ENCODE results near the gene MKLN1.
"Not testable (repeated sequence)": the region's sequence is repeated elsewhere in the genome, so short reads cannot be mapped to it uniquely, and the experiment has no call there.

MKLN1 gene

DNA sequence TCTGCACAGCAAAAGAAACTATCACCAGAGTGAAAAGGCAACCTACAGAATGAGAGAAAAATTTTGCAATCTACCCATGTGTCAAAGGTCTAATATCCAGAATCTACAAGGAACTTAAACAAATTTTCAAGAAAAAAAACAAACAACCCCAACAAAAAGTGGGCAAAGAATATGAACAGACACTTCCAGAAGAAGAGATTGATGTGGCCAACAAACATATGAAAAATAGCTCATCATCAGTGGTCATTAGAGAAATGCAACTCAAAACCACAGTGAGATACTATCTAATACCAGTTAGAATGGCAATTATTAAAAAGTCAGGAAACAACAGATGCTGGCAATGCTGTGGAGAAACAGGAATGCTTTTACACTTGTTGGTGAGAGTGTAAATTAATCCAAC, 7.1 kb upstream of the MKLN1 start:
- no peak for DNase-seq

DNA sequence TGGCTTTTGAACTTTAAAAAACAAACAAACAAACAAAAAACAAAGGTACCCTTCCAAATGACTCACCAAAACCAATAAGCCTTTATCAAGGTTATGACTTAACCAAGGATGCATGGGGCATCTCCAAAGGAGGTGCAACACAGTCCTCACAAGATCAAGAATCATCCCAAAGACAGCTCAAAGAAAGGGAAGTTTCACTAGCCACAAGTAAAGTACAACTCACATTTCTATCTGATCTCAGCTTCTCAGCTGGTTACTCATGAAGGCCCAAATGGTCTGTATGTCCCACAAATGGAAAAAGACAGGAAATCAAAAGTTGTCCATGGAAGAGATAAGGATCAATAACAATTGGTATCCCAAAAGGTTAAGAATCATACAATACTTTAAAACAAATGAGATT, 6.0 kb upstream of the MKLN1 start:
- DNase-seq, result no peak

DNA sequence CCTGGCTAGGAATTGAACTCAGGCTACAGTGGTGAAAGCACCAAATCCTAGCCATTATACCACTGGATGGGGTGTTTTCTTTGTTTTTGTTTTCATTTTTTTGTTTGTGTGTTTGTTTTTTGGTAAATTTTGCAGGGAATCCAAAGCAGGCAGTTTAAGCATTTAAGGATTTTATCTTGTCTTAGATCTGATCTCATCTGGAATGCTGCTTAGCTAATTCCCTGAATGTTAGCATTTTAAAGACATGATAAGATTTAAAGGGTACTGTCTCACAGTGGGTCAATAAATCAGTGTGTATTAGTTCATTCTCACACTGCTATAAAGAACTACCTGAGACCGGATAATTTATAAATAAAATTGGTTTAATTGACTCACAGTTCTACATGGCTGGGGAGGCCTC, 5.6 kb upstream of the MKLN1 start:
- no peak for DNase-seq

DNA sequence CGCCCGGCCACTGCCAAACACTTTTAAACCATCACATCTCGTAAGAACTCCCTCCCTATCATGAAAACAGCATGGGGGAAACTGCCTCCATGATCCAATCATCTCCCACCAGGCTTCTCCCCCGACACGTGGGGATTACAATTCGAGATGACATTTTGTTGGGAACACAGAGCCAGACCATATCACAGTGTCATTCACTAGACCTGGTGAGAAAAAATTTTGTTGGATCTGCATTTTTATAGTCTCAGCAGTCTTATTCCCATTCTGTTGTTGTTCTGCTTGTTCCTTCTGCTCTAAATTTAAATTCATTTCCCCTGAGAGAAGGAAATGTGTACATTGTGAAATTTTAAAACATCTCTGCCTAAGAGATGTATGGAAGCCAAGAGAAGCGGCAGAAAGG, 4.8 kb upstream of the MKLN1 start:
- no peak for DNase-seq

DNA sequence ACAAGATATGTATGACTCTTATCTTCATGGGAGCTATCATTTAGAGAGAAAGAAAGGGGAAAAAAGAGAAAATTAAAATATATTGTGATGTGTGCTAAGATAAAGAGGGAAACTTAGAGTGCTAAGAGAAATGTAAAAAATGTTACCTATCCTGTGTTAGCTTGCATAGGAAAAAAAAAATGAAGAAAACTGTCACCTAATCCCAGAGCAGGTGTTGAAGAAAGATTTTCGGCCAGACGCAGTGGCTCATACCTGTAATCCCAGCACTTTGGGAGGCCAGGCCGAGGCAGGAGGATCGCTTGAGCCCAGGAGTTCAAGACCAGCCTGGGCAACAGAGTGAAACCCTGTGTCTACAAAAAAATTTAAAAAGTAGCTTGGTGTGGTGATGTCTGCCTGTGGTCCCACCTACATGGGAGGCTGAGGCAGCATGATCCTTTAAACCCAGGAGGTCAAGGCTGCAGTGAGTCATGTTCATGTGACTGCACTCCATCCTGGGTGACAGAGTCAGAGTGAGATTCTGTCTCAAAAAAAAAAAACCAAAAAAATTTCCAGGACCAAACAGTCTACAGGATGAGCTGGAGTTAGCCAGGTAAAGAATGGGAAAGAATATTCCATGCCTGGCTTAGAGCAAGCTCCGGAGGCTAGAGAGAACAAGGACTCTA, 2.4 kb upstream of the MKLN1 start:
- no peak for DNase-seq

DNA sequence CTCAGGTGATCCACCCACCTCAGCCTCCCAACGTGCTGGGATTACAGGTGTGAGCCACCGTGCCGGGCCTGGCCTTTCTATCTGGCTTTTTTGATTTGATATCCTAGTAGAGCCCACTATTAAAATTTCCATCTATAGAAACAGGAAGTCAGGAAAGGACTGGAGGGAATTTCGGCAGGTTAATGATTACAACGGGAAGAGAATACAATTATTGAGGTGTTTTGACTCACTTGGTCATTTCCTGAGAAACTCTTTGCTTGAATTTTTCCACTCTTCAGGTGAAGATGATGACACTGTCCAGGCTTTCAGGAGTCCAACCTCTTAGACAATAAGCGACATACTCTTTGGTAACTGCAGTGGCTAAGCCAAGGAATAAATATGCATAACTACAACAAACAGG, 1.1 kb upstream of the MKLN1 start:
- no peak for DNase-seq

DNA sequence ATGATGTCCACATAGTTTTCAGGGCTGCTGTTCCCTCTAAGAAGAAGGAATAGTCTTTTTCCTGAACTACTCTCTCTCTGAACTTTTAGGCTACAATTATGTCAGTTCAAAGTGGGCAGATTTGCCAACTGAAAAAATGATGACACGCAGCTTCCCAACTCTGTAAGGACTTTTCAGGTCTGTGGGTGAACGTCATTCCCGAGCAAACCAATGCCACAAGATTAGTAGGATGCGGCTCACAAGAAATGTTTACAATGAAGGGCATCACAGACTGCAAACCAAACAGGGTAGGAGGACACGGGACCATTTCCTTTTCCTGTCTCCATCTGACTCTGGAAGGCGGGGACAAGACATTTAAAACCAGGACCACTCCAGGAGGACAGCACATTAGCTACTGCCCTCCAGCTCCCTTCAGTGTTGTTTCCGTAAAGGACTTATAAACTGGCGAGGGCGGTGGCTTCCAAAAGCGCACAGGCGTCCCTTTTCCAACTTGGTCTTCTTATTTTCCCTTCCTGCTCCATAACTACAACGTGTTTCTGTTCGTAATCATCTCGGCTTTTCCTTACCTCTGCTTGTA, 539 bp upstream of the MKLN1 start:
- no peak for DNase-seq

DNA sequence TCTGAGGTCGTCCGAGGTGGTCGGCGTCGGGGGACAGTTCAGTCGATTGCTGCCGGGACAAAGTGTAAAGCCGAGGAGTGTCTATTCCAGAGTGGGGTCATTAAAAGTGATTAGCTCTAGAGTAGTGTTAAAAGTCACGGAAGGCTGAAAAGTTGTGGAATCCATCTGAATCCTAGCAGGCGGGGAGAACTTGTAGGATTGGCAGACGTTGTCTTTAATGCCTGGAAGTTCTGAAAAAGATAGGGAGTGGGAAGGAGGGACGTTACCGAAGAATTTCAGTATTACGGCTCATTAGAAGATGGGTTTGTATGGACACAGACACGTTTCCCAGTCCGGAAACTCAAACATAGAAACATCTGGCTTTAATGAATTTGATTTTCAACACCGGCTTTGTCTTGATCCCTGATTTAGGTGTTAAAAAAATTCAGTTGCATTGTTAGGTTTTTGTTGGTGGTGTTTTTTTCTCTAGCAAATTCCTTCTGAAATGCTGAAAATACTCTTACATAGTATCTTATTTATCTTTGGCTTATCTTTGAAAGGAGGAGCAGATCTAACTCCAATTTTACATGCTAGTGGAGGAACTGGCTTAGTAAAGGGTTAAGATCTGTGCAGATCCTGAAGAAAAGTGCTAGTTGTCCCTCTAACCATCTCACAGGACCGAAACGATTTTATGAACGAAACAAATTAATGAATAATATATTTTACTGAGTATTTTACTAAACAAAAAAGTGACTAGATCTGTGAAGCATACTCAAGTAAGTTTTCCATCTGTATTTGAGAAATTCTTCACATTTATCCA, 900 bp downstream of the MKLN1 start:
- no peak for DNase-seq

DNA sequence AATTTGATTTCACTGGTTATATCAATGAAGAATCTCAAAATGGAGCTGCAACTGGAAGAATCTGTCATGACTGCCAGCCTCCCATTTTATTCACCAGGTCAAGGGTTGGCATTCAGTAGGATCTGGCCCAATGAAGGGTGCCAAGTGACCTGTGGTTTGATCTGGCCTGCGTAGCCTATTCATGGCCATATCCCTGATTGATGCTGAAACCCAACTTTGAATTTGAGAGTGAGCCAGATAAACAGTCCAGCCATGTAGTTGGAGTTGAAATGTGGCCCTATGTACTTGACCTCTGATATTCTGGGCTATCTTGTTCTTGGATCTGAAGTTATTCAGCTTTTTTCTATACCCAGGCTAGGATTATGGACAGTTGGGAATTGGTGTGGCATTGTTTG, 1.5 kb downstream of the MKLN1 start:
- peak; percentile 15 for DNase-seq

DNA sequence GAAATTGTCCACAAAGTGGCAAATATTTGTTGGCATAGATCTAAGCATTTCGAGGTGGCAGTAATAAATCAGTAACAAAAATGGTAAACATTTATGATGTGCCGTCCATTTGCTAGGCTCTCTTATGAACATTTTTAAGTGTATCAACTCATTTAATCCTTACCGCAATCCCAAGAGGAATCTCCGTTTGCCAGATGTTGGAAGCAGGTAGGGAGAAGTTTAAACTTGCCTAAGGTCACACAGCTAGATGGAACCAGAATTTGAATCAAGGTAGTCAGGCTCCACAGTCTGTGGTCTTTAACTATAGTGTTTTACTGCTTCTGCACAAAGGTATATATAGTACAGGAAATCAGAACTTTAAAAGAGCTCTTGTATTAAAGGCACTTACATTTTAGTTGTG, 2.6 kb downstream of the MKLN1 start:
- no peak for DNase-seq

DNA sequence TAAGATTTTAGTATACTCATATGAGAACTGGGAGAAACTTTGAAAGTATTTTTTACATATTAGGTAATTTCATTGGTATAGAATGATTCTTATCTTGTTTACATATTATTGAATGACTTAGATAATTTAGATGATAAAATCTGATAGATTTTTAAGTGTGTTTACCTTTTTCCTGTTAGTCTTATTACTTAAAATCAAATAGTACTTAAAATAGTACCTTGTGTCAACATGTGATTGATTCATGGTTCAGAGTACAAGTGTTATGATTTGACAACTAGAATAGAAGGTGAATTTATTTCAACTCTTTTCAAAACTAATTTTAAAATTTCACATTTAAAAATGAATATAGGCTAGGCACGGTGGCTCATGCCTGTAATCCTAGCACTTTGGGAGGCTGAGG, 4.1 kb downstream of the MKLN1 start:
- DNase-seq, result no peak

DNA sequence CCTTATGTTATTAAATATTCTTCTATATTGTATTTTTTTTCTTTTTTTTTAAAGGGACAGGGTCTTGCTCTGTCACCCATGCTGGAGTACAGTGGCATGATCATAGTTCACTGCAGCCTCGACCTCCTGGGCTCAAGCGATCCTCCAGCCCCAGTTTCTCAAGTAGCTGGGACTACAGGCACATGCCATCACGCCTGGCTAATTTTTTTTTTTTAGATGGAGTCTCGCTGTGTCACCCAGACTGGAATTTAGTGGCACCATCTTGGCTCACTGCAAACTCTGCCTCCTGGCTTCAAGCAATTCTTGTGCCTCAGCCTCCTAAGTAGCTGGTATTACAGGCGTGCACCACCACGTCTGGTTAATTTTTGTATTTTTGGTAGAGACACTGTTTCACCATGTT, 5.1 kb downstream of the MKLN1 start:
- DNase-seq, result not testable (repeated sequence)

DNA sequence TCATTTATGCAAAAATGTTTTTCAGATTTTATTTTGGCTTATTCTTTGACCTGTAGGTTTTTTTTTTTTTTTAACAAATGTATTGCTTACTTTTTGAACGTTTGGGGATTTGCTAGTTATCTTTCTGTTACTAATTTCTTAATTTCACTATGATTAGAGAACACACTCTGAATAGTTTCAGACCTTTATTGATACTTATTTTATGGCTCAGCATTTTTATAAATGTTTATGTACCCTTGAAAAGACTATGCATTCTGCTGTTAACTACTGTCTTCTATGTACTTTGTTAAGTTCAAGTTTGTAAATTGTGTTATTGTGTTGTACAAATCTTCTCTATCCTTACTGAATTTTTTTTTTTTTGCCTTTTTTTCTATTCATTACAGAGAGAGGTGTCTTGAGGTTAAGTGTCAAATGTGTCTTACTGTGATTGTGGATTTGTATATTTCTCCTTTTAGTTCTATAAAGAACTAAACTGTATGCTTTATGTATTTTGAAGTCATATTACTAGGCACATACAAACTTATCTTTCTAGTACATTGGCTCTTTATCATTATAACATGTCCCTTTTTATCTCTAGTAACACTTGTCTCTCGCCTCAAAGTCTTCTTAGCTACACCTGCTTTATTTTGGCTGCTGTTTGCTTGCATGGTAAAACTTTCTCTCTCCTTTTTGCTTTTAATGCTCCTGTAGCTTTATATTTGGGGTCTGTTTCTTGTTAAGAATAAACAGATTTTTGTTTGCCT, 8.1 kb downstream of the MKLN1 start:
- no peak for DNase-seq

DNA sequence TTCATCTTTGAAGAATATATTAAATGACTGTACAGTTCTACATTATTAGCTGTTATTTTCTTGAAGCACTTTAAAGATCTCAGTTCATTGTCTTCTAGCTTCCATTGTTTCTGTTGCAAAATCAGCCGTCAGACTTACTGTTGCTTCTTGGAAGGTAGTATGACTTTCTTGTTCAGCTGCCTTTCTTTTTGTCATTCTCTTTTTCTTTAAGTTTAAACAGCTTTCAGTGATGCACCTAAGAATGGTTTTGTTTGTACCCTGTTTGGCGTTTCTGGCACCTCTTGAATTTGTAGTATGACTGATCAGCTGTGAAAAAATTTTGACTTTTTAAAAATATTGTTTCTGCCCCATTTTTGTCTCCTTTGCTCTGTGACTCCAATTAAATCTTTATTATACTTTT, 9.3 kb downstream of the MKLN1 start:
- no peak for DNase-seq

DNA sequence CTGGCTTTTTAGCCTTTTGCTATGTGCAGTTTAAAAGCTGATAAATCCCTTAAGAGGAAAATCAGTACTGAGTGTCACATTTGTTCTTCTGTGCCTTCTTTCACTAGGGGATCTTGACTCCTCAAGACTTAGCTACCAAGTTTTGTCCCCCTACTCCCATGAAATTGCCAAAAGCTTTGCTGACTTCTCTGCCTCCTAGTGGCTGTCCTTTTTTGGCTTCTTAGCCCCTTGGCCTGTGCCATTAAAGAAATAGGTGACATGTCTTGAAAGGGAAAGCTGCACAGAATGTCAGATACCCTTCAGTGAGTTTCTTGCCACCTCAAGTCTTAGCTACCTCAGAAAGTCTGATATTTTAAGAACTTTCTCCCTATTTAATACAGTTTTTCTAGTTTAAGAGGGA, 10.5 kb downstream of the MKLN1 start:
- no peak for DNase-seq

DNA sequence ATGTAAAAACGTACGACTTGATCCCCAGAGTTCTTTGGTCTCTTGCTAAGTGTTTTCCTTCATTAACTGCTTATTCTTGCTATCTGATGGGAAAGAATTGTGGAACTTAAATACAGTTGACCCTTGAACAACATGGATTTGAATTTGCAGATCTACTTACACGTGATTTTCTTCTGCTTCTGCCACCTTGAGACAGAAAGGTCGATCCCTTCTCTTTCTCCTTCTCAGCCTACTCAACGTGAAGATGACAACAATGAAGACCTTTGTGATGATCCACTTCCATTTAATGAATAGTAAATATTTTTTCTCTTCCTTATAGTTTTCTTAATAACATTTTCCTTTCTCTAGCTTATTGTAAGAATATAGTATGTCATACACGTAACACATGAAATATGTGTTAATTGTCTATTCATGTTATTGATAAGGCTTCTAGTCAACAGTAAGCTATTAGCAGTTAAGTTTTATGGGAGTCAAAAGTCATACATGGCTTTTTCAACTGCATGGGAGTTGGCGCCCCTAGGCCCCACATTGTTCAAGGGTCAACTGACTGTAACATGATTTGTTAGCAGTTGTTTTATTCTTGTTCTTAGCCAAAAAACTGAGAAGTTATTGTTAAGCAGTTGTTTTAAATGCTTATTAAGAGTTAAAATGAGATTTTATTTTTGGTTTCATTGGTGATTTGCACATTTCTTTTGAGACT, 11.2 kb downstream of the MKLN1 start:
- DNase-seq, result no peak

DNA sequence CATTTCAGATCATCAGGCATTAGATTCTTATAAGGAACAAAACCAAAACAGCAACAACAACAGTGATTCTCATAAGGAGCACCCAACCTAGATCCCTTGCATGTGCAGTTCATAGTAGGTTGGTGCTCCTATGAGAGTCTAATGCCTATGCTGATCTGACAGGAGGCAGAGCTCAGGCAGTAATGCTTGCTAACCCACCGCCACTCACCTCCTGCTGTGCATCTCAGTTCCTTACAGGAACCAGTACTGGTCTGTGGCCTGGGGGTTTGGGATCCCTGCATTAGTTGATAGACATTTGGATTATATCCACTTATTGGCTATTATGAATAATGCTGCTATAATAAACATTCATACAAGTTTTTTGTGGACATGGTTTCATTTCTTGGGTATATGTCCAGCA, 14.0 kb downstream of the MKLN1 start:
- DNase-seq, result no peak

DNA sequence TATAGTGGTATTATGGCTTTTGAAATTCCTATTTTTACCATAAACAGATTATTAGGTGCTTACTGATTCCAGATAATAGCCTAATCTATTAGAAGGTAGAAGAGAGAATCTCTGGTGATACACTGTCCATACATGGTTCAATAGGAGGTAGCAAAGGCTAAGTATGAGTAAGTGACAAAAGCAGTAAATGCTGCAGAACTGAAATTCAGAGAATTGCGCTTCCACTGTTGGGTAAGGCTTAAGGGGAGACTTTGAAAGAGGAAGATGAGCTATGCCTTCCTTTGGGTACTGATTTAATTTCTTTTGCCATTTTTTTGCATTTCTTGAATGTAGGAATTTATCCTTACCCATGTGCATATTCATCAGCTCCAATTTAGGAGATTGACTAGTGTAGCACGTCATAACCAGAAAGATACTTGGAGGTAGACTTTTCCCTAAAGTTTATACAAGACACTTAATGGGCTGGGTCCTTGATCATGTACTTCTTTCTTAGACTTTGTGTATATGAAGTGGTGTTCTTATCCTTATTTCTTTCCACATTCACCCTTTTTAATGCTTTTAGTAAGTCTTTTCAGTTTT, 15.3 kb downstream of the MKLN1 start:
- no peak for DNase-seq

DNA sequence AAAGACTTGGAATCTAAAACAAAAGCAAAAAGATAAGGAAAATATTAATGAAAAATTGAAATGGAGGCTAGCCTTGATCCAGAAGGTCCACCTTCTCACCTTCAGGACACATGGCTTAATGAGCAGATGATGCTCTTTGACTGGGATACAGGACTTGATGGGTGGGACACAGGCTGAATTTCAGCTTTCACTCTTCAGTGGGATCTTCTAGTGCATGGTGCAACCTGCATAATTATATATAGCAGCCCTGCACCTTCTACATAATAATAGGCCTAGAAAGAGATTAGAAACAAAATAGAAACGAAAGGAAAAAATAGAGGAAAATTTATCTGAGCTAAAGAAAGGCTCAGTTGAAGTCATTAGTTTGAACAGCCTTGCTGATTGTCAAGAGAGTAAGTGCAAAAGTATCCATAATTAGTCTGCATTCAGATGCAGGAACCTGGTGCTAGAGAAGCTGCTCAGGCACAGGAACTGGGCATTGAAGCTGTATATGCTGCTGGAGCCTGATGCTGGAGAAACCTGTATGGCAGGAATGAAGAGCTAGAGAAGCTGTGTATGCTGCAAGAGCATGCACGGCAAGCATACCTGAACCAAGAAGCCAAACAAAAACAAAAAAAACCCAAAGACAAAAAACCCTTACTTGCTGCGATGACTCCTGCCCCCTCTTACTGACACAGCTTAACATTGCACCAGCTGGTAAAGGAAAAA, 19.4 kb downstream of the MKLN1 start:
- no peak for DNase-seq

DNA sequence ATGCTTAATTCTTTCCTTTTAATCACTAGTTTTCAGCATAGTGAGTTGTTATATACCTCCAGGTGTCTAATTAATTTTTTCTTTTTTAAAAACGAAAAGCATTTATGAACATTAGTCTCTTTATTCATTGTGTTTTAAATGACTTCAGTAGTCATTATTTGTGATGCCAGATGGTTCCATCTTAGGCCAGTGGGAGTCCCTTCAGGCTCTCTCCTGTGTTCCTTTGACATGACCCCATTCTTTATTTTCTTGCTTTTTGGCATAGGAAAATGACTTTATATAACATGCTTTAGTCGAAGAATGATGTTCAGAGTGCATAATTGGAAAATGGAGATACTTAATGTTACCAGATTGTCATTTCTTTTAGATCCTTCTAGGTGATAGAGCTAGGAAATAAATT, 24.4 kb downstream of the MKLN1 start:
- no peak for DNase-seq

DNA sequence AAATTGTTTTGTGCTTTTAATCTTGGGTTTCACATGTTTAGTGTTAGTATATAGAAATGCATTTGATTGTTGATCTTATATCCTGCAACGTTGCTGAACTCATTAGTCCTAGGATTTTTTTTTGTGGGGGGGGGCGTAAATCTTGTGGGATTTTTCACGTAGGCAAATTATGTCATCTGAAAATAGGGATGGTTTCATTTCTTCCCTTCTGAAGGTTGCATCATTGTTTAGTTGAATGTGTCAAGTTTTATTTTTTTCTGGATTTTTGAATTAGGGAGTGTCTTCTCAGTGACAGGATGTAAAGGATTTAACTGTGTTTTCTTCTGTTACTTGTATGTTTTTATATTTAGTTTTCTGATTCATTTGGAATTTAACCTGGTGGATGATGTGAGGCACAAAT, 26.7 kb downstream of the MKLN1 start:
- DNase-seq, result no peak

All from retina (tissue), 1 donor.